ENCODE measurements around the gene PPM1B. TPM values are rescaled to one million over a fixed set of nuclear protein-coding genes. Genes with fewer than 3 reads are reported as not detected.
A peak's percentile ranks its signal among the peaks of the same experiment; 100 is the strongest.

PPM1B gene
- total RNA-seq (91.8 TPM), polyA plus RNA-seq (10 to 100 TPM; 48.9 to 62.6 (median 58.2) TPM)

DNA sequence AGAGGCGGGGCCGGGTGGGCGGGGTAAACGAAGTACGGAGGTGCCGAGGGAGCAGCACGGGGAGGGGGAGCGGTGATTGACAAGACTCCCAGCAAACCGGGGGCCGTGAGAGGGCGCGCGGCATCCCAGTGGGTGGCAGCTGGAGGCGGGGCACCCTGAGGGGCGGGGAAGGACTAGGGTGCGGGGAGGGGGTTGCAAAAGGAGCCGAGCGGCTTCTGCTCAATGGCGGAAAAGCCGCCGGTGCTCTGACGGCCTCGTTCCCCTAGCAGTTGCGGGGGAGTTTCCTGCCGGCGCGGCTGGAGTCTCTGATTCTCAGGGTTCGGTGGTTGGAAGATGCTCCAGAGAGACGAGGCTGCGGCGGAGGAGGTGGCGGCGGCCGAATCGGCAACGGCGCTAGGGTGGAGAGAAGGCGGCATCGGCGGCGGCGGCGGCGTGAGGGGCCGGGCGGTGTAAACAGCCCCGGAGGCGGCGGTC, at the start of gene PPM1B:
Gene PPM1B (plus strand): TSS at position 195 of the 474 bp plus-strand sequence. CDS start 32,325 bp downstream, outside the sequence.
- DNase-seq (peak in 1 of 3 donors; percentile 99), ATAC-seq (ENCODE audit: low read depth in 2 of 2) (peak; percentile 74 to 76)
- Histone ChIP-seq H3K27me3 (ENCODE audit: control insufficient read depth, insufficient read depth, low read length) (no peaks in the 10 kb centered on the region), H3K36me3 (ENCODE audit: control insufficient read depth, insufficient read depth, low read length) (no peaks in the 10 kb centered on the region), H3K4me3 (ENCODE audit: low read depth, low read length) (peak within 1 kb of the TSS; percentile 96), H3K9me3 (ENCODE audit: control insufficient read depth in 2 of 2, low read length in 2 of 2) (peaks cover 0 to 2% of the 10 kb centered on the region in 2 experiments), H3K27ac (ENCODE audit: insufficient read depth, low read length, poor library complexity, severe bottlenecking) (peak within 1 kb of the TSS; percentile 100), H3K4me1 (ENCODE audit: control insufficient read depth, insufficient read depth, low read length, poor library complexity, severe bottlenecking) (peaks cover 35% of the 10 kb centered on the region)
- peaks cover 3% of the 10 kb centered on the region for H3K36me3 Mint-ChIP-seq
- peaks cover 6% of the 10 kb centered on the region for H3K27me3 Mint-ChIP-seq
- H3K4me1 Mint-ChIP-seq = peaks cover 9 to 43% (median 32%) of the 10 kb centered on the region in 4 donors
- peaks cover 0 to 2% (median 0%) of the 10 kb centered on the region in 7 donors for H3K9me3 Mint-ChIP-seq
- H3K27ac Mint-ChIP-seq = peak within 1 kb of the TSS; percentile 99 to 100 (median 100)
- H3K4me3 Mint-ChIP-seq = peak within 1 kb of the TSS; percentile 95 to 99 (median 98)

DNA sequence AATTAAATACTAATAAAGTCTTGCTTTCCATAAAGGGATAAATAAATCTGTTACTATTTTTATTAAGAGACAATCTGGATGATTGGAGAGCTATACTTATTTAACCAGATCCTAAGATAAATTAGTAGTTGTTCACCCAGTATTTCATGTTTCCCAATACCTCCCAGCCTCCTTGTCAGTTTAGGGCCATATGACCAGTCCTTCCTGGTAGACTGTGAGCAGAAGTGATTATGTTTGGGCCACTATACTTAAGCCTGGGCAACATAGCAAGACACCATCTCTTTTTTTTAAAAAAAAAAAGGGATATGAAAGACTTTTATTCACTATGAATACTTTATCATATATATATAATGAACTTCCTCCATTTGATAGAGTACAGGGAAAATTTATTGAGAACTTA, 48.8 kb upstream of the PPM1B start:
- no peak for ATAC-seq (ENCODE audit: low read depth in 2 of 2)
- H3K27me3 ChIP-seq (ENCODE audit: control insufficient read depth, insufficient read depth, low read length) = peaks cover 2% of the 10 kb centered on the region
- no peak for DNase-seq
- H3K9me3 Mint-ChIP-seq = peaks cover 0 to 3% (median 0%) of the 10 kb centered on the region in 7 donors
- H3K27ac ChIP-seq (ENCODE audit: insufficient read depth, low read length, poor library complexity, severe bottlenecking) = no peak overlapping the region
- peaks cover 32% of the 10 kb centered on the region for H3K27me3 Mint-ChIP-seq
- H3K9me3 ChIP-seq (ENCODE audit: control insufficient read depth in 2 of 2, low read length in 2 of 2) = no peaks in the 10 kb centered on the region
- no peak overlapping the region for H3K27ac Mint-ChIP-seq
- H3K4me1 ChIP-seq (ENCODE audit: control insufficient read depth, insufficient read depth, low read length, poor library complexity, severe bottlenecking) = peaks cover 3% of the 10 kb centered on the region
- H3K4me3 ChIP-seq (ENCODE audit: low read depth, low read length) = no peak overlapping the region
- H3K36me3 ChIP-seq (ENCODE audit: control insufficient read depth, insufficient read depth, low read length) = no peaks in the 10 kb centered on the region
- no peaks in the 10 kb centered on the region for H3K36me3 Mint-ChIP-seq
- H3K4me3 Mint-ChIP-seq = no peak overlapping the region
- peaks cover 0 to 6% (median 2%) of the 10 kb centered on the region in 4 donors for H3K4me1 Mint-ChIP-seq

DNA sequence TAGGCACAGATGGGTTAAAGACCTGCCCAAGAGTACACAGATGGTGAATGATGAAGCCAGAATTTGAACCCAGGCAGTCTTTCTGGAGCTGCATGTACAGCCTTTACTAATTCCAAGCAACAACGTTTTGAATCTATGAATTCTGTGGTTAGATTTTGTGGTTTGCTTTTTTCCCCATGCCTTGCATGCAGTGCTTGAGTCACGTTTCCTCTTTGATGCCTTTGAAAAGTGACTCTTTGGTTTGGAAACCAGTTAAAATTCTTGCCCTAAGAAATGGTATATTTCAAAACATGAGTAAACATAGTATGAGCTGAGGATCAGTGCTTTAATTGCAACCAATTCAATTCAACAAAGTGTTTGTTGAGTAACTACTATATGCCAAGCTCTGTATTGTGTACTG, 48.2 kb upstream of the PPM1B start:
- peaks cover 3% of the 10 kb centered on the region for H3K4me1 ChIP-seq (ENCODE audit: control insufficient read depth, insufficient read depth, low read length, poor library complexity, severe bottlenecking)
- no peaks in the 10 kb centered on the region for H3K36me3 ChIP-seq (ENCODE audit: control insufficient read depth, insufficient read depth, low read length)
- Mint-ChIP-seq H3K27ac (peak overlapping the region in 1 of 3 donors; percentile 53), H3K9me3 (peaks cover 0 to 3% (median 0%) of the 10 kb centered on the region in 7 donors), H3K4me1 (peaks cover 0 to 6% (median 2%) of the 10 kb centered on the region in 4 donors), H3K4me3 (peak overlapping the region in 1 of 4 donors; percentile 15), H3K36me3 (no peaks in the 10 kb centered on the region), H3K27me3 (peaks cover 27% of the 10 kb centered on the region)
- DNase-seq (peak in 2 of 3 donors; percentile 50 to 69), ATAC-seq (ENCODE audit: low read depth in 2 of 2) (peak; percentile 37 to 44)
- H3K4me3 ChIP-seq (ENCODE audit: low read depth, low read length) = no peak overlapping the region
- no peak overlapping the region for H3K27ac ChIP-seq (ENCODE audit: insufficient read depth, low read length, poor library complexity, severe bottlenecking)
- H3K27me3 ChIP-seq (ENCODE audit: control insufficient read depth, insufficient read depth, low read length) = peaks cover 2% of the 10 kb centered on the region
- H3K9me3 ChIP-seq (ENCODE audit: control insufficient read depth in 2 of 2, low read length in 2 of 2) = no peaks in the 10 kb centered on the region

DNA sequence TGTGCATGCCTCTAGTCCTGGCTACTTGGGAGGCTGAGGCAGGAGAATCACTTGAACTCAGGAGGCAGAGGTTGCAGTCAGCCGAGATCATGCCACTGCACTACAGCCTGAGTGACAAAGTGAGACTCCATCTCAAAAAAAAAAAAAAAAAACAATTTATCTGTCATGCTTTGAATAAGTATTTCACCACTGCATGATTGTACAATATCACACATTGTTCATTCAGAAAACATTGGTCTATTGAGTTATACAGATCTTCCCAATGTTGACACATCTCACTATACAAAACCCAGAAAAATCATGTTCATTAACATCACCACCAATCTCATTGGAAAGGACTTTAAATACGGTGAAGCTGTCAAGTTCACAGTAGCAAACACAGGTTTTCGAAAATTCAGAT, 46.8 kb upstream of the PPM1B start:
- no peaks in the 10 kb centered on the region for H3K36me3 ChIP-seq (ENCODE audit: control insufficient read depth, insufficient read depth, low read length)
- H3K4me1 Mint-ChIP-seq = peaks cover 0 to 6% (median 2%) of the 10 kb centered on the region in 4 donors
- no peaks in the 10 kb centered on the region for H3K36me3 Mint-ChIP-seq
- H3K4me3 ChIP-seq (ENCODE audit: low read depth, low read length) = no peak overlapping the region
- peaks cover 5% of the 10 kb centered on the region for H3K27me3 ChIP-seq (ENCODE audit: control insufficient read depth, insufficient read depth, low read length)
- H3K9me3 Mint-ChIP-seq = peaks cover 0 to 3% (median 0%) of the 10 kb centered on the region in 7 donors
- H3K4me1 ChIP-seq (ENCODE audit: control insufficient read depth, insufficient read depth, low read length, poor library complexity, severe bottlenecking) = peaks cover 3% of the 10 kb centered on the region
- no peak overlapping the region for H3K27ac Mint-ChIP-seq
- no peak overlapping the region for H3K27ac ChIP-seq (ENCODE audit: insufficient read depth, low read length, poor library complexity, severe bottlenecking)
- ATAC-seq (ENCODE audit: low read depth in 2 of 2) (no peak), DNase-seq (no peak)
- no peak overlapping the region for H3K4me3 Mint-ChIP-seq
- H3K27me3 Mint-ChIP-seq = peaks cover 23% of the 10 kb centered on the region
- no peaks in the 10 kb centered on the region for H3K9me3 ChIP-seq (ENCODE audit: control insufficient read depth in 2 of 2, low read length in 2 of 2)

DNA sequence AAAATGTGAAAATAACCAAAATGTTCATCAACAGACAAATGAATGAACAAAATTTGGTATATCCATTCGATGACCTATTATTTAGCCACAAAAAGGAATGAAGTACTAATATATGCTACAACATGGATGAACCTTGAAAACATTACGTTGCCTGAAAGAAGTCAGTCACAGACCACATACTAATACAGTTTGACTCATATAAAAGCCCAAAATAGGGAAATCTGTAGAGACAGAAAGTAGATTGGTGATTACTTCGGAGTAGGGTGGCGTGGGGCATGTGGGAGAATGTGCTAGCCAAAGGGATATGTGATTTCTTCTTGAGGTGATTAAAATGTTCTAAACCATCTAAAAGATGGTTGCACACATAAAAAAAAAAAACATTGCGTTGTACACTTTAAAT, 44.2 kb upstream of the PPM1B start:
- Mint-ChIP-seq H3K27ac (no peak overlapping the region), H3K4me3 (no peak overlapping the region)

DNA sequence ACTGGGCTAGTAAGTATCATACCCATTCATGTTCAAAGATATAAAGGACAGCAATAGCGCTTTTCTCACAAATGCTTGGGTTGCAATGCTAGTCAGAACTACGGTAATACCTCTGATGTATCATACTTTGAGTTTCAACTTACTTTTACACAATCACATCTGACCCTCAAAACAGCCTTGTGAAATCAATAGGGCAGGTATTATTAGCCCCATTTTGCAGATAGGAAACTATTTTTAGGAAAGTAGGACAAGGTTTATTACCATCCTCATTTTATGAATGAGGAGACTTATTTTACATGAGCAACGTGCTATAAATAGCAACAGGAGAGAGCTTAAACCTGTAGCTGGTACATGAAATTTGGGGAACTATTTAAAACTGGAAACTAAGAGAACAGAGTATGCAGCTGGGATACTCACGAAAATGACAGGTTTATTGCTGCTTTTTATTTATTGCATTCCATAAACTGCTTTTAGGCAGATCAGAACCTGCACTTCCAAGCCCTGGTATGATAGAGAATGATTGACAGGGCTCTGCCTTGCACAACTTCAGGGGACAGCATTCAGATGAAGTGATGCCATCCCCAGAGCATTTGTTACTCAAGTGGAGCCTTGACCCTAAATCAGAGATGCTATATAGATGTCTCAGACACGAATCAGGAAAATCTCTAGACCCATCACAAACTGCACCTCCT, 42.4 kb upstream of the PPM1B start:
- peaks cover 0 to 3% (median 0%) of the 10 kb centered on the region in 7 donors for H3K9me3 Mint-ChIP-seq

More for the DNA sequence above, 44.2 kb upstream of the PPM1B start:
- Mint-ChIP-seq H3K36me3 (no peaks in the 10 kb centered on the region), H3K27me3 (peaks cover 35% of the 10 kb centered on the region), H3K4me1 (peaks cover 0 to 6% (median 2%) of the 10 kb centered on the region in 4 donors), H3K9me3 (peaks cover 0 to 2% (median 0%) of the 10 kb centered on the region in 7 donors)
- DNase-seq (no peak), ATAC-seq (ENCODE audit: low read depth in 2 of 2) (no peak)
- no peak overlapping the region for H3K4me3 ChIP-seq (ENCODE audit: low read depth, low read length)
- no peaks in the 10 kb centered on the region for H3K9me3 ChIP-seq (ENCODE audit: control insufficient read depth in 2 of 2, low read length in 2 of 2)
- no peak overlapping the region for H3K27ac ChIP-seq (ENCODE audit: insufficient read depth, low read length, poor library complexity, severe bottlenecking)
- H3K27me3 ChIP-seq (ENCODE audit: control insufficient read depth, insufficient read depth, low read length) = peaks cover 5% of the 10 kb centered on the region
- H3K4me1 ChIP-seq (ENCODE audit: control insufficient read depth, insufficient read depth, low read length, poor library complexity, severe bottlenecking) = peaks cover 3% of the 10 kb centered on the region
- H3K36me3 ChIP-seq (ENCODE audit: control insufficient read depth, insufficient read depth, low read length) = no peaks in the 10 kb centered on the region

DNA sequence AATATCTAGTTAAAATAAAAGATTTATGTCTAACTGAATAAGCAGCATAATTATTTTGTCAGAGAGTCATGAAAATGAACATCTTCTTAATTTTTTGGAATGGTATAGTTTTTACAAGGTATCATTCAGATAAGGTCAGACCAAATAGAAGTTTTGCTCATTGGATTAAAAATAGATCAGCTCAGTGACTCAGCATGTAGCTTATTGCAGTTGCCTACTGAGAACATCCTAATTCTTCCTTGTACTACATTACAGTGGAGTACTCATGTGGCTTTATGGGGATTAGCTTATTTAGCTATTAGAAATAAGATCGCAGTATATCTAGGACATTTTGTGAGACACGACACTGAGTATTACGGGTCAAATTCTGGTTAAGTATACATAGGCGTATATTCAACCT, 38.2 kb upstream of the PPM1B start:
- no peak overlapping the region for H3K27ac ChIP-seq (ENCODE audit: insufficient read depth, low read length, poor library complexity, severe bottlenecking)
- H3K27ac Mint-ChIP-seq = no peak overlapping the region
- H3K4me3 ChIP-seq (ENCODE audit: low read depth, low read length) = no peak overlapping the region
- no peak overlapping the region for H3K4me3 Mint-ChIP-seq
- no peak for ATAC-seq (ENCODE audit: low read depth in 2 of 2)
- no peaks in the 10 kb centered on the region for H3K36me3 Mint-ChIP-seq
- peaks cover 8% of the 10 kb centered on the region for H3K27me3 ChIP-seq (ENCODE audit: control insufficient read depth, insufficient read depth, low read length)
- H3K4me1 ChIP-seq (ENCODE audit: control insufficient read depth, insufficient read depth, low read length, poor library complexity, severe bottlenecking) = no peaks in the 10 kb centered on the region
- peaks cover 27% of the 10 kb centered on the region for H3K27me3 Mint-ChIP-seq
- no peaks in the 10 kb centered on the region for H3K4me1 Mint-ChIP-seq
- no peaks in the 10 kb centered on the region for H3K36me3 ChIP-seq (ENCODE audit: control insufficient read depth, insufficient read depth, low read length)
- H3K9me3 Mint-ChIP-seq = peaks cover 0 to 5% (median 0%) of the 10 kb centered on the region in 7 donors
- DNase-seq = no peak
- peaks cover 0 to 5% of the 10 kb centered on the region in 2 experiments for H3K9me3 ChIP-seq (ENCODE audit: control insufficient read depth in 2 of 2, low read length in 2 of 2)

More for the DNA sequence above, 42.4 kb upstream of the PPM1B start:
- no peak for ATAC-seq (ENCODE audit: low read depth in 2 of 2)
- H3K27me3 Mint-ChIP-seq = peaks cover 39% of the 10 kb centered on the region
- H3K27me3 ChIP-seq (ENCODE audit: control insufficient read depth, insufficient read depth, low read length) = peaks cover 7% of the 10 kb centered on the region
- no peak overlapping the region for H3K27ac Mint-ChIP-seq
- H3K4me3 Mint-ChIP-seq = no peak overlapping the region
- H3K4me1 Mint-ChIP-seq = peaks cover 0 to 2% (median 0%) of the 10 kb centered on the region in 4 donors
- peaks cover 0 to 2% of the 10 kb centered on the region in 2 experiments for H3K9me3 ChIP-seq (ENCODE audit: control insufficient read depth in 2 of 2, low read length in 2 of 2)
- H3K4me3 ChIP-seq (ENCODE audit: low read depth, low read length) = no peak overlapping the region
- no peaks in the 10 kb centered on the region for H3K36me3 ChIP-seq (ENCODE audit: control insufficient read depth, insufficient read depth, low read length)
- no peaks in the 10 kb centered on the region for H3K4me1 ChIP-seq (ENCODE audit: control insufficient read depth, insufficient read depth, low read length, poor library complexity, severe bottlenecking)
- H3K36me3 Mint-ChIP-seq = no peaks in the 10 kb centered on the region
- no peak overlapping the region for H3K27ac ChIP-seq (ENCODE audit: insufficient read depth, low read length, poor library complexity, severe bottlenecking)
- no peak for DNase-seq
